Type B pancreatic cell (in vitro differentiated cells): ENCODE results near the gene SCARF2. TPM values are rescaled to one million over a fixed set of nuclear protein-coding genes. Genes with fewer than 3 reads are reported as not detected.
A peak's percentile ranks its signal among the peaks of the same experiment; 100 is the strongest.

Source experiments
- DNase-seq: peaks from one replicate; pipeline ENCODE4 v3.0.0; 2021; ENCODE audit warnings: mixed read lengths; ENCODE audit not compliant: unreplicated experiment; ENCODE audit errors: extremely low spot score
- H3K27ac Mint-ChIP-seq: 2 replicates; pipeline ENCODE4 v1.8.0; 2021; ENCODE audit warnings: mild to moderate bottlenecking, mixed read lengths
- H3K27me3 Mint-ChIP-seq: 2 replicates; pipeline ENCODE4 v1.8.0; 2021; ENCODE audit warnings: mixed read lengths
- H3K36me3 Mint-ChIP-seq: 2 replicates; pipeline ENCODE4 v1.8.0; 2021; ENCODE audit warnings: mixed read lengths
- H3K4me1 Mint-ChIP-seq: one replicate; pipeline ENCODE4 v1.8.0; 2021; ENCODE audit warnings: mixed read lengths; ENCODE audit not compliant: unreplicated experiment
- H3K4me3 Mint-ChIP-seq: 2 replicates; pipeline ENCODE4 v1.8.0; 2021; ENCODE audit warnings: mild to moderate bottlenecking, mixed read lengths
- H3K9me3 Mint-ChIP-seq: 2 replicates; pipeline ENCODE4 v1.8.0; 2021; ENCODE audit warnings: mixed read lengths
- total RNA-seq: library from RNA; stranded (reverse); gene quantifications from 2 replicates; pipeline ENCODE4 v1.2.1, GENCODE V29; 2021; ENCODE audit warnings: low replicate concordance
- TF ChIP-seq, protein P1 (sequence below): fragments of 200-600 bp; sonication (generic); conservative IDR thresholded peaks from 2 replicates; pipeline ENCODE4 v1.5.0; 2021; ENCODE audit warnings: antibody characterized with exemption, mild to moderate bottlenecking

The SCARF2 gene
- total RNA-seq, 1 donor from 2014 or later: 21.7 TPM

DNA sequence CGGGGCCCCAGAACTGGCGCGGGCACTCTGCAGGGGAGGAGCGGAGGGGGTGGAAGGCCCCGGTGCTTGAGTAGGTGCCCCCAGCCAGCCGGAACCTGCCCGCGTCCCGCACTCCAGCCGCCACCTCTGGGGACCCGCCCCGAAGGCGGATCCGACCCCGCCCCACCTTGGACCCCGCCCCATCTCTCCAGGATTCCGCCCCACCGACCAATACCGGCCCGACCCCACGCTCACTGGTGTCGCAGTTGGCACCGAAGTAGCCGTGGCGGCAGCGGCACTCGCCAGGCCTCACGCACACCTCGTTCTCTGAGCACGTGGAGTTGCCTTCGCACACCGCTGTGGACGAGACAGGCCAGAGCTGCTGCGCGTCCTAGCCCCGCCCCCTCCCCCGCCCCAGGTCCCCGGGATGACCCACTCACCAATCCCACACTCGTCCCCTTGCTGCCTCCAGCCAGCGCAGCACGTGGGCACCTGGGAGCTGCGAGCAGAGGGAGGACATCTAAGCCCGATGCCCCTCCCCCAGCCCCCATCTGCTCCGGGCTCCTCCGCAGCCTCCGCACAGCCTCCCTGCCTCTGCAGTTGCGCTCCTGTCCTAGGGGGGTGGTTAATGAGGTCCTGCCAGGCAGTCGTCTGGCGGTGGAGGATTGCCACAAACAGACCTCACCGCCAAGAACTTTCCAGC, 6.0 kb downstream of the SCARF2 start:
- Mint-ChIP-seq H3K4me1 (peaks cover 24% of the 10 kb centered on the region), H3K27ac (no peak overlapping the region), H3K36me3 (peaks cover 24% of the 10 kb centered on the region), H3K27me3 (peaks cover 44% of the 10 kb centered on the region), H3K9me3 (no peaks in the 10 kb centered on the region), H3K4me3 (peak overlapping the region; percentile 22)
- DNase-seq: no peak
- TF ChIP-seq, protein P1, sequence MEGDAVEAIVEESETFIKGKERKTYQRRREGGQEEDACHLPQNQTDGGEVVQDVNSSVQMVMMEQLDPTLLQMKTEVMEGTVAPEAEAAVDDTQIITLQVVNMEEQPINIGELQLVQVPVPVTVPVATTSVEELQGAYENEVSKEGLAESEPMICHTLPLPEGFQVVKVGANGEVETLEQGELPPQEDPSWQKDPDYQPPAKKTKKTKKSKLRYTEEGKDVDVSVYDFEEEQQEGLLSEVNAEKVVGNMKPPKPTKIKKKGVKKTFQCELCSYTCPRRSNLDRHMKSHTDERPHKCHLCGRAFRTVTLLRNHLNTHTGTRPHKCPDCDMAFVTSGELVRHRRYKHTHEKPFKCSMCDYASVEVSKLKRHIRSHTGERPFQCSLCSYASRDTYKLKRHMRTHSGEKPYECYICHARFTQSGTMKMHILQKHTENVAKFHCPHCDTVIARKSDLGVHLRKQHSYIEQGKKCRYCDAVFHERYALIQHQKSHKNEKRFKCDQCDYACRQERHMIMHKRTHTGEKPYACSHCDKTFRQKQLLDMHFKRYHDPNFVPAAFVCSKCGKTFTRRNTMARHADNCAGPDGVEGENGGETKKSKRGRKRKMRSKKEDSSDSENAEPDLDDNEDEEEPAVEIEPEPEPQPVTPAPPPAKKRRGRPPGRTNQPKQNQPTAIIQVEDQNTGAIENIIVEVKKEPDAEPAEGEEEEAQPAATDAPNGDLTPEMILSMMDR: no peak

DNA sequence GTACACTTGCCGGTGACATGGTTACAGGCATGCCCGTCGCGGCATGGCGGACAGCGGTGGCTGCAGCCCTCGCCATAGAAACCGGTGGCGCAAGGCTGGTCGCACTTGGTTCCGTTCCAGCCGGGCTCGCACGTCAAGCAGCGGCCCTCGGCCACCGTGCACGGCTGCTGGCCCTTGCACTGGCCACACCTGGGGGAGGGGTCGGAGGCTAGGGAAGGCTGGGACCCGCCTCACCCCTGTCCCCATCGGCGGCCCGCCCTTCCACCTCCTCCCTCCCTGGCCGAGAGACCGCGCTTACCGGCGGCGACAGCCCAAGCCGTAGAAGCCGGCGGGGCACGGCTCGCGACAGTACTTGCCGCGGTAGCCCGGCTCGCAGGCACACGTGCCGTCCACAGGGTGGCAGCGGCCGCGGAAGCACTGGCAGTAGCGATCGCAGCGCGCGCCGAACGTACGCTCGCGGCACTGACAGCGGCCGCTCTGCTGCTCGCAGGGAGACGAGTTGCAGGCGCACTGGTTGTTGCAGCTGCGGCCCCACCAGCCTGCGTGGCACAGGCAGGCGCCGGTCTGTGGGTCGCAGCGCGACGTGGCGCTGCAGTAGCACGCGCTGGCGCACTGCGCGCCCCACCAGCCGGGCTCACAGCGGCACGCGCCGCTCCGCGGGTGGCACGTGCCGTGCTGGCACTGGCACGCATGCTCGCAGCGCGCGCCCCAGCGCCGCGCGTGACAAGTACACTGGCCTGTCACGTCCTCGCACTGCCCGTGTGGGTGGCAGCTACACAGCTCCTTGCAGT, 6.7 kb downstream of the SCARF2 start:
- Mint-ChIP-seq H3K4me1 (peaks cover 24% of the 10 kb centered on the region), H3K9me3 (no peaks in the 10 kb centered on the region), H3K4me3 (peak overlapping the region; percentile 74), H3K27ac (no peak overlapping the region), H3K36me3 (peaks cover 24% of the 10 kb centered on the region), H3K27me3 (peaks cover 44% of the 10 kb centered on the region)
- DNase-seq: no peak
- TF ChIP-seq, protein P1: peak; percentile 69

DNA sequence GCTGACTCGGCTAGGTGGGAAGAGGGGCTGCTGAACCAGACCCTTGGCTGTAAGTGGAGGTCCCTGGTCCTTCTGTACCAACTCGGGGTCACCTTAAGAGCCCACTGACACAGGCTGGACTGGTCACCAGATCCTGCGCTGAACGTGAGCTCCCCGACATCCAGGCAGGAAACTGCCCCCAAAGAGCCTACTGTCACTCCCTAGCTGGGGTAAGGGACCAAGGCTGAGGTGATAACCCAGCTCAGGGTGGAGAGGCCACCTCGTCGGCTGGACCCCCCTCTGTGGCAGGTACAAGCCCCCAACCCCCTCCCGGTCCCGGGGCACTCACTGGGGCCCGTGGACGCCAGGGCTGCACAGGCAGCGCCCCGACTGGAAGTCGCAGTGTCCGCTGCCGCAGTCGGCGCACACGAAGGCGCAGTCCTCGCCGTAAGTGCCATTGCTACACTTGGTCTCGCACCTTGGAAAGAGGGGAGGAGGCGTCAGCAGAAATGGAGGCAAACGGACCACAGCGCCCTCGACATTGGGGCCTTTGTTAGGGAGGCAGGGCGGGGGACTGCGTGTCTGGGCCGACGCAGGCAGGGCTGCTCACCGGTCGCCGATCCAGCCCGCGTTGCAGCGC, 7.4 kb downstream of the SCARF2 start:
- Mint-ChIP-seq H3K9me3 (no peaks in the 10 kb centered on the region), H3K27ac (no peak overlapping the region), H3K27me3 (peaks cover 37% of the 10 kb centered on the region), H3K4me3 (no peak overlapping the region), H3K4me1 (peaks cover 17% of the 10 kb centered on the region), H3K36me3 (peaks cover 21% of the 10 kb centered on the region)
- TF ChIP-seq, protein P1: no peak
- no peak for DNase-seq

DNA sequence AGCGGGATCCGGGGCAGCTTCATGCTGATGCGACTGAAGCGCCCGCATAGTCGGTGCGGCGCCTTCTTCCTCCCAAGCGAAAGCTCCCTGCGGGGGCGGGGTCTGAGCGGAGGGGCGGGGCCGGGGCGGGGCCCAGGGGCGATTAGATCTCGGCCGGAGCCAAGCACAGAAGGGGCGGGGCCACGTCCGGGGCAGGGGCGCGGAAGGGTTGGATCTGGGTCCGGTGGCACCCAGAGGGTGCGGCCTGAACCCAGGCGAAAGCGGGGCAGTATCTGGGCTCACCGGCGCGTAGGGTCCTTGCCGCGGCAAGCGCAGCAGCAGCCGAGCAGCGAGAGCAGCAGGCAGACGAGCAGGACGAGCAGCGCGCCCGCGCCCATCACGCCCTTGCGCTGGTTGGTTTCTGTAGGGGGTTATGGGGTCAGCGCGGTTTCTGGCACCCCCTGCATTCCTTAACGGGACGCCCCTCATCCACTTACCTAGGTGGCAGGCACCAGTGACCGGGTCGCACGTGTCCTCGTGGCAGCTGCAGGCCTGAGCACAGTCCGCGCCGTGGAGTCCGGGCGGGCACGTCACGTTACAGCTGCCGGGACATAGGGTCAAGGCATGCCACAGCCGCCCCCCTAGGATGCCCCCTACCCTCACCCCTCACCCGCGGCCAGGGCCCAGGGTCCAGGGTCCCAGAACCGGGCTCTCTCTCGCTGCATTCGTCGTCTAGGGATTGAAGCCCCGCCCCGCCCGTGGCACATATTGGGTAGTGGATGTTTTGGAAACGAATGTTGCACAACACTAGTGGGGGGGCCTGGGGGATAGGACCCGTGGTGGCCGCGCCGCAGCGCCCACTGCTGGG, 8.1 kb downstream of the SCARF2 start:
- DNase-seq: no peak
- Mint-ChIP-seq H3K27ac (no peak overlapping the region), H3K4me3 (no peak overlapping the region), H3K9me3 (no peaks in the 10 kb centered on the region), H3K4me1 (peaks cover 10% of the 10 kb centered on the region), H3K36me3 (peaks cover 15% of the 10 kb centered on the region), H3K27me3 (peaks cover 30% of the 10 kb centered on the region)
- TF ChIP-seq, protein P1: no peak
